ENCODE results near the gene R3HDM4.

R3HDM4 gene

GRCh38 chr19:929203-929890 is 16.3 kb upstream of the R3HDM4 start:
- no peak for DNase-seq

- no peak for DNase-seq
These were observed 15.6 kb upstream of the R3HDM4 start for GRCh38 chr19:928471-929202.

GRCh38 chr19:927780-928401 is 14.9 kb upstream of the R3HDM4 start:
- no peak for DNase-seq

GRCh38 chr19:927351-927779 is 14.3 kb upstream of the R3HDM4 start:
- DNase-seq = no peak

GRCh38 chr19:926589-927350 is 13.8 kb upstream of the R3HDM4 start:
- DNase-seq = no peak

GRCh38 chr19:926323-926588 is 13.2 kb upstream of the R3HDM4 start:
- DNase-seq = no peak

GRCh38 chr19:925526-926322 is 12.7 kb upstream of the R3HDM4 start, which contains the start of gene ARID3A:
TSS of gene ARID3A (plus strand) at chr19:926035. CDS start at chr19:929529, 3,494 bp downstream.
- DNase-seq = no peak

GRCh38 chr19:925087-925525 is 12.1 kb upstream of the R3HDM4 start:
- DNase-seq = no peak

- no peak for DNase-seq
These were observed 11.6 kb upstream of the R3HDM4 start for GRCh38 chr19:924553-925086.

- peak; percentile 29 for DNase-seq
These were observed 7.2 kb upstream of the R3HDM4 start for GRCh38 chr19:920051-920864.

- DNase-seq = no peak
These were observed 6.4 kb upstream of the R3HDM4 start for GRCh38 chr19:919199-920050.

GRCh38 chr19:918481-919198 is 5.6 kb upstream of the R3HDM4 start:
- DNase-seq = no peak

GRCh38 chr19:918152-918437 is 5.1 kb upstream of the R3HDM4 start:
- no peak for DNase-seq

- no peak for DNase-seq
These were observed 4.5 kb upstream of the R3HDM4 start, which contains the start of gene KISS1R for GRCh38 chr19:917323-918151. TSS of gene KISS1R (plus strand) at chr19:917333. CDS start at chr19:917503, 170 bp downstream.

GRCh38 chr19:916645-917322 is 3.8 kb upstream of the R3HDM4 start:
- DNase-seq = no peak

GRCh38 chr19:912181-913079 is 589 bp downstream of the R3HDM4 start:
- no peak for DNase-seq
